Measurements from ENCODE around the gene ADAMTSL3.

GRCh38 chr15:83993591-83993990 lies 339.7 kb downstream of the ADAMTSL3 start:
- TF ChIP-seq SUZ12 (IDR thresholded peaks at IDR 0.05; ENCODE audit: extremely low read depth, insufficient read depth, insufficient read length), result no peak
- no peak for TF ChIP-seq ZNF274 (IDR thresholded peaks at IDR 0.05; ENCODE audit: low read depth, low read length)
